HEK293 (cell line): ENCODE data around the gene CTDNEP1.

ENCODE experiments used
- IKZF3 ChIP-seq: fragments of 450-650 bp; IDR thresholded peaks from 2 replicates; pipeline ENCODE4 v1.5.0; 2018; ENCODE audit warnings: missing biosample characterization, mild to moderate bottlenecking, missing genetic modification characterization, moderate library complexity
- RBAK ChIP-seq: fragments of 450-650 bp; formaldehyde crosslinking; IDR thresholded peaks from 2 replicates; pipeline ENCODE4 v1.5.1; 2016; ENCODE audit warnings: missing biosample characterization, missing genetic modification characterization
- REPIN1 ChIP-seq: fragments of 450-650 bp; formaldehyde crosslinking; IDR thresholded peaks from 2 replicates; pipeline ENCODE4 v1.5.1; 2017; ENCODE audit warnings: missing biosample characterization, missing genetic modification characterization, low read depth
- ZBTB26 ChIP-seq: fragments of 450-650 bp; formaldehyde crosslinking; optimal IDR thresholded peaks from 2 replicates; pipeline ENCODE3; 2016; ENCODE audit warnings: missing biosample characterization, mild to moderate bottlenecking, missing genetic modification characterization
- ZFP37 ChIP-seq: fragments of 450-650 bp; formaldehyde crosslinking; IDR thresholded peaks from 2 replicates; pipeline ENCODE4 v1.5.1; 2016; ENCODE audit warnings: missing biosample characterization, missing genetic modification characterization
- ZNF366 ChIP-seq: fragments of 450-650 bp; formaldehyde crosslinking; conservative IDR thresholded peaks from 2 replicates; pipeline ENCODE4 v1.5.1; 2016; ENCODE audit warnings: missing biosample characterization, missing genetic modification characterization
- ZNF37A ChIP-seq: fragments of 450-650 bp; IDR thresholded peaks from 2 replicates; pipeline ENCODE4 v1.5.1; 2018; ENCODE audit warnings: missing biosample characterization, missing genetic modification characterization
- ZNF473 ChIP-seq: fragments of 450-650 bp; formaldehyde crosslinking; IDR thresholded peaks from 2 replicates; pipeline ENCODE4 v1.5.1; 2017; ENCODE audit warnings: missing biosample characterization, missing genetic modification characterization
- ZNF510 ChIP-seq: fragments of 450-650 bp; formaldehyde crosslinking; IDR thresholded peaks from 2 replicates; pipeline ENCODE4 v1.5.1; 2018; ENCODE audit warnings: mild to moderate bottlenecking, missing genetic modification characterization, missing biosample characterization; ENCODE audit not compliant: insufficient replicate concordance
- ZNF571 ChIP-seq: fragments of 450-650 bp; formaldehyde crosslinking; IDR thresholded peaks from 2 replicates; pipeline ENCODE4 v1.5.0; 2017; ENCODE audit warnings: missing biosample characterization, missing genetic modification characterization
- ZNF596 ChIP-seq: fragments of 450-650 bp; IDR thresholded peaks from 2 replicates; pipeline ENCODE4 v1.5.0; 2018; ENCODE audit warnings: missing biosample characterization, mild to moderate bottlenecking, missing genetic modification characterization, moderate library complexity
- ZNF624 ChIP-seq: fragments of 450-650 bp; formaldehyde crosslinking; IDR thresholded peaks from 2 replicates; pipeline ENCODE4 v1.5.1; 2017; ENCODE audit warnings: missing biosample characterization, missing genetic modification characterization
- ZNF670 ChIP-seq: fragments of 450-650 bp; formaldehyde crosslinking; IDR thresholded peaks from 2 replicates; pipeline ENCODE4 v1.5.1; 2016; ENCODE audit warnings: missing biosample characterization, missing genetic modification characterization, low read depth
- ZNF777 ChIP-seq: fragments of 450-650 bp; formaldehyde crosslinking; IDR thresholded peaks from 2 replicates; pipeline ENCODE4 v1.5.1; 2017; ENCODE audit warnings: missing biosample characterization, missing genetic modification characterization, borderline replicate concordance
- ZSCAN16 ChIP-seq: fragments of 450-650 bp; formaldehyde crosslinking; IDR thresholded peaks from 2 replicates; pipeline ENCODE4 v1.5.1; 2016; ENCODE audit warnings: missing biosample characterization, missing genetic modification characterization
- ZSCAN4 ChIP-seq: fragments of 450-650 bp; formaldehyde crosslinking; IDR thresholded peaks from 2 replicates; pipeline ENCODE4 v1.5.1; 2017; ENCODE audit warnings: missing biosample characterization, missing genetic modification characterization
- TF ChIP-seq, protein P1 (sequence below): sonication (generic); formaldehyde crosslinking; IDR thresholded peaks from 2 replicates; pipeline ENCODE4 v1.8.1; 2022; ENCODE audit warnings: mild to moderate bottlenecking, moderate library complexity, missing genetic modification reagents
- TF ChIP-seq, protein P2 (sequence below): fragments of 450-650 bp; formaldehyde crosslinking; IDR thresholded peaks from 2 replicates; pipeline ENCODE4 v1.5.1; 2016; ENCODE audit warnings: missing biosample characterization, missing genetic modification characterization
- TF ChIP-seq, protein P3 (sequence below): fragments of 450-650 bp; formaldehyde crosslinking; IDR thresholded peaks from 2 replicates; pipeline ENCODE4 v1.5.1; 2016; ENCODE audit warnings: missing biosample characterization, missing genetic modification characterization
- TF ChIP-seq, protein P4 (sequence below): fragments of 450-650 bp; formaldehyde crosslinking; IDR thresholded peaks from 2 replicates; pipeline ENCODE4 v1.5.1; 2017; ENCODE audit warnings: missing biosample characterization, mild to moderate bottlenecking, missing genetic modification characterization, moderate library complexity
- TF ChIP-seq, protein P5 (sequence below): fragments of 450-650 bp; formaldehyde crosslinking; IDR thresholded peaks from 2 replicates; pipeline ENCODE4 v1.5.1; 2016; ENCODE audit warnings: missing biosample characterization, missing genetic modification characterization
- TF ChIP-seq, protein P6 (sequence below): fragments of 450-650 bp; formaldehyde crosslinking; IDR thresholded peaks from 2 replicates; pipeline ENCODE4 v1.5.1; 2016; ENCODE audit warnings: missing biosample characterization, missing genetic modification characterization, borderline replicate concordance

CTDNEP1 gene

DNA sequence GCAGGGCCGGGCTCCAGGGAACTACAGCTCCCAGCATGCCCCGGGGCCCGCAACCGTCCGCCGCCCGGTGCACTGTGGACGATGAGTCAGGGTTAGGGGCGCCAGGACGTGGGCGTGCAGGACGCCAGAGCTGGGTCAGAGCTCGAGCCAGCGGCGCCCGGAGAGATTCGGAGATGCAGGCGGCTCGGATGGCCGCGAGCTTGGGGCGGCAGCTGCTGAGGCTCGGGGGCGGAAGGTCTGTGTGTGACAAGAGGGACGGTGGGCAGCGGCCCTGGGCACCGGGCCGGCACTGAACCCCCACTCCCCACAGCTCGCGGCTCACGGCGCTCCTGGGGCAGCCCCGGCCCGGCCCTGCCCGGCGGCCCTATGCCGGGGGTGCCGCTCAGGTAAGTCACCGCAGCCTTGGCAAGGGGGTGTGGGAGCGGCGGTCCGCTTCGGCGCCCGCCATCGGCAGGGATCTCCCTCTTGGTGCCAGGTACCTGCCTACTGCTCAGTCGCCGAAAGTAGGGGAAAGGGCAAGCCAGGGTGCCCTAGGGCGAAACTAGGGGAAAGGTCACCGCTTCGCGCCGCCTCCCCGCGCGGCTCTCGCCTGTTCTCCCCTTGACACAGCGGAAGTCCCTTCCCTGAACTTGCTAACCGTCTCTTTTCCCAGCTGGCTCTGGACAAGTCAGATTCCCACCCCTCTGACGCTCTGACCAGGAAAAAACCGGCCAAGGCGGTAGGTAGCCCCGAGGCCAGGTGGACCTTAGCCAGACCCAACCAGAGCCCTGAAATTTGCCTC is 31.5 kb downstream of the CTDNEP1 start, which contains the start of the genes ACADVL and DLG4 (continued):
- TF ChIP-seq ZSCAN4 (tag by site-specific recombination) (no peak), RBAK (tag by site-specific recombination) (no peak), ZBTB26 (tag by site-specific recombination) (peak; percentile 84), IKZF3 (tag by site-specific recombination) (peak; percentile 68; the same call in 1 of the 2 replicates), ZNF670 (tag by site-specific recombination) (no peak), ZSCAN16 (no peak; the same call in 1 of the 2 replicates), ZNF366 (no peak), REPIN1 (tag by site-specific recombination) (0 out of 2 replicates have a peak, but pooled peaks have one; percentile 13), ZNF37A (tag by site-specific recombination) (no peak), ZNF510 (tag by site-specific recombination) (no peak), ZFP37 (peak; percentile 64; the same call in 1 of the 2 replicates), ZNF571 (no peak), ZNF624 (tag by site-specific recombination) (0 out of 2 replicates have a peak, but pooled peaks have one; percentile 16), ZNF596 (tag by site-specific recombination) (no peak), ZNF473 (no peak), ZNF777 (tag by site-specific recombination) (no peak)
- TF ChIP-seq, protein P1, sequence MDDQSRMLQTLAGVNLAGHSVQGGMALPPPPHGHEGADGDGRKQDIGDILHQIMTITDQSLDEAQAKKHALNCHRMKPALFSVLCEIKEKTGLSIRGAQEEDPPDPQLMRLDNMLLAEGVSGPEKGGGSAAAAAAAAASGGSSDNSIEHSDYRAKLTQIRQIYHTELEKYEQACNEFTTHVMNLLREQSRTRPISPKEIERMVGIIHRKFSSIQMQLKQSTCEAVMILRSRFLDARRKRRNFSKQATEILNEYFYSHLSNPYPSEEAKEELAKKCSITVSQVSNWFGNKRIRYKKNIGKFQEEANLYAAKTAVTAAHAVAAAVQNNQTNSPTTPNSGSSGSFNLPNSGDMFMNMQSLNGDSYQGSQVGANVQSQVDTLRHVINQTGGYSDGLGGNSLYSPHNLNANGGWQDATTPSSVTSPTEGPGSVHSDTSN (CRISPR knock-in tag): 0 out of 2 replicates have a peak, but pooled peaks have one; percentile 65
- TF ChIP-seq, protein P2, sequence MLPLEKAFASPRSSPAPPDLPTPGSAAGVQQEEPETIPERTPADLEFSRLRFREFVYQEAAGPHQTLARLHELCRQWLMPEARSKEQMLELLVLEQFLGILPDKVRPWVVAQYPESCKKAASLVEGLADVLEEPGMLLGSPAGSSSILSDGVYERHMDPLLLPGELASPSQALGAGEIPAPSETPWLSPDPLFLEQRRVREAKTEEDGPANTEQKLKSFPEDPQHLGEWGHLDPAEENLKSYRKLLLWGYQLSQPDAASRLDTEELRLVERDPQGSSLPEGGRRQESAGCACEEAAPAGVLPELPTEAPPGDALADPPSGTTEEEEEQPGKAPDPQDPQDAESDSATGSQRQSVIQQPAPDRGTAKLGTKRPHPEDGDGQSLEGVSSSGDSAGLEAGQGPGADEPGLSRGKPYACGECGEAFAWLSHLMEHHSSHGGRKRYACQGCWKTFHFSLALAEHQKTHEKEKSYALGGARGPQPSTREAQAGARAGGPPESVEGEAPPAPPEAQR (tag by site-specific recombination): no peak
- TF ChIP-seq, protein P3, sequence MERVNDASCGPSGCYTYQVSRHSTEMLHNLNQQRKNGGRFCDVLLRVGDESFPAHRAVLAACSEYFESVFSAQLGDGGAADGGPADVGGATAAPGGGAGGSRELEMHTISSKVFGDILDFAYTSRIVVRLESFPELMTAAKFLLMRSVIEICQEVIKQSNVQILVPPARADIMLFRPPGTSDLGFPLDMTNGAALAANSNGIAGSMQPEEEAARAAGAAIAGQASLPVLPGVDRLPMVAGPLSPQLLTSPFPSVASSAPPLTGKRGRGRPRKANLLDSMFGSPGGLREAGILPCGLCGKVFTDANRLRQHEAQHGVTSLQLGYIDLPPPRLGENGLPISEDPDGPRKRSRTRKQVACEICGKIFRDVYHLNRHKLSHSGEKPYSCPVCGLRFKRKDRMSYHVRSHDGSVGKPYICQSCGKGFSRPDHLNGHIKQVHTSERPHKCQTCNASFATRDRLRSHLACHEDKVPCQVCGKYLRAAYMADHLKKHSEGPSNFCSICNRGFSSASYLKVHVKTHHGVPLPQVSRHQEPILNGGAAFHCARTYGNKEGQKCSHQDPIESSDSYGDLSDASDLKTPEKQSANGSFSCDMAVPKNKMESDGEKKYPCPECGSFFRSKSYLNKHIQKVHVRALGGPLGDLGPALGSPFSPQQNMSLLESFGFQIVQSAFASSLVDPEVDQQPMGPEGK (tag by site-specific recombination): peak; percentile 27
- TF ChIP-seq, protein P4, sequence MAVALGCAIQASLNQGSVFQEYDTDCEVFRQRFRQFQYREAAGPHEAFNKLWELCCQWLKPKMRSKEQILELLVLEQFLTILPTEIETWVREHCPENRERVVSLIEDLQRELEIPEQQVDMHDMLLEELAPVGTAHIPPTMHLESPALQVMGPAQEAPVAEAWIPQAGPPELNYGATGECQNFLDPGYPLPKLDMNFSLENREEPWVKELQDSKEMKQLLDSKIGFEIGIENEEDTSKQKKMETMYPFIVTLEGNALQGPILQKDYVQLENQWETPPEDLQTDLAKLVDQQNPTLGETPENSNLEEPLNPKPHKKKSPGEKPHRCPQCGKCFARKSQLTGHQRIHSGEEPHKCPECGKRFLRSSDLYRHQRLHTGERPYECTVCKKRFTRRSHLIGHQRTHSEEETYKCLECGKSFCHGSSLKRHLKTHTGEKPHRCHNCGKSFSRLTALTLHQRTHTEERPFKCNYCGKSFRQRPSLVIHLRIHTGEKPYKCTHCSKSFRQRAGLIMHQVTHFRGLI (tag by site-specific recombination): no peak
- TF ChIP-seq, protein P5, sequence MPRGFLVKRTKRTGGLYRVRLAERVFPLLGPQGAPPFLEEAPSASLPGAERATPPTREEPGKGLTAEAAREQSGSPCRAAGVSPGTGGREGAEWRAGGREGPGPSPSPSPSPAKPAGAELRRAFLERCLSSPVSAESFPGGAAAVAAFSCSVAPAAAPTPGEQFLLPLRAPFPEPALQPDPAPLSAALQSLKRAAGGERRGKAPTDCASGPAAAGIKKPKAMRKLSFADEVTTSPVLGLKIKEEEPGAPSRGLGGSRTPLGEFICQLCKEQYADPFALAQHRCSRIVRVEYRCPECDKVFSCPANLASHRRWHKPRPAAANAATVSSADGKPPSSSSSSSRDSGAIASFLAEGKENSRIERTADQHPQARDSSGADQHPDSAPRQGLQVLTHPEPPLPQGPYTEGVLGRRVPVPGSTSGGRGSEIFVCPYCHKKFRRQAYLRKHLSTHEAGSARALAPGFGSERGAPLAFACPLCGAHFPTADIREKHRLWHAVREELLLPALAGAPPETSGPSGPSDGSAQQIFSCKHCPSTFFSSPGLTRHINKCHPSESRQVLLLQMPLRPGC (tag by site-specific recombination): 0 out of 2 replicates have a peak, but pooled peaks have one; percentile 14
- TF ChIP-seq, protein P6, sequence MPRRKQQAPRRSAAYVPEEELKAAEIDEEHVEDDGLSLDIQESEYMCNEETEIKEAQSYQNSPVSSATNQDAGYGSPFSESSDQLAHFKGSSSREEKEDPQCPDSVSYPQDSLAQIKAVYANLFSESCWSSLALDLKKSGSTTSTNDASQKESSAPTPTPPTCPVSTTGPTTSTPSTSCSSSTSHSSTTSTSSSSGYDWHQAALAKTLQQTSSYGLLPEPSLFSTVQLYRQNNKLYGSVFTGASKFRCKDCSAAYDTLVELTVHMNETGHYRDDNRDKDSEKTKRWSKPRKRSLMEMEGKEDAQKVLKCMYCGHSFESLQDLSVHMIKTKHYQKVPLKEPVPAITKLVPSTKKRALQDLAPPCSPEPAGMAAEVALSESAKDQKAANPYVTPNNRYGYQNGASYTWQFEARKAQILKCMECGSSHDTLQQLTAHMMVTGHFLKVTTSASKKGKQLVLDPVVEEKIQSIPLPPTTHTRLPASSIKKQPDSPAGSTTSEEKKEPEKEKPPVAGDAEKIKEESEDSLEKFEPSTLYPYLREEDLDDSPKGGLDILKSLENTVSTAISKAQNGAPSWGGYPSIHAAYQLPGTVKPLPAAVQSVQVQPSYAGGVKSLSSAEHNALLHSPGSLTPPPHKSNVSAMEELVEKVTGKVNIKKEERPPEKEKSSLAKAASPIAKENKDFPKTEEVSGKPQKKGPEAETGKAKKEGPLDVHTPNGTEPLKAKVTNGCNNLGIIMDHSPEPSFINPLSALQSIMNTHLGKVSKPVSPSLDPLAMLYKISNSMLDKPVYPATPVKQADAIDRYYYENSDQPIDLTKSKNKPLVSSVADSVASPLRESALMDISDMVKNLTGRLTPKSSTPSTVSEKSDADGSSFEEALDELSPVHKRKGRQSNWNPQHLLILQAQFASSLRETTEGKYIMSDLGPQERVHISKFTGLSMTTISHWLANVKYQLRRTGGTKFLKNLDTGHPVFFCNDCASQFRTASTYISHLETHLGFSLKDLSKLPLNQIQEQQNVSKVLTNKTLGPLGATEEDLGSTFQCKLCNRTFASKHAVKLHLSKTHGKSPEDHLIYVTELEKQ (tag by site-specific recombination): no peak
